ENCODE measurements around the gene PRKAR2B. TPM values are rescaled to one million over a fixed set of nuclear protein-coding genes. Genes with fewer than 3 reads are reported as not detected.

PRKAR2B gene
- polyA plus RNA-seq, 1 donor from 2014 or later, result 297 TPM

DNA sequence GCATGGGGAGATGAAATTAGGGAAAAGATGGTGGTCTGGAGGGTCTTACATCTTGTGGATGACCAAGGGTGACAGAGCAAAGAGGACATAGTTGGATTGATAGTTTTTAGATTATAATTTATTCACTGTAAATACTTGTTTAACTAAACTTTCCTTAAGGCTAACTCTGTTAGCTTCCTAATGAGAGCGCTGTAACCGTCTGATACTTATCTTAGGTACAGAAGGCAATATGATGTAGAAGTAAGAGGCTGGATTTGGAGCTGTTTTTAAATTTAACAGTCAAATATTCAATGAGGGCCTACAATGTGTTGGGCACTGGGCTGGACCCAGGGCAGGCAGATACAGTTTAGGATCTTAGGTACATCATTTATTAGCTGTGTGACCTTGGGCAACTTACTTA is 36.0 kb downstream of the PRKAR2B start:
- Histone ChIP-seq H3K9ac (ENCODE audit: low read length) (no peak overlapping the region), H2AFZ (ENCODE audit: low read depth, low read length) (no peak overlapping the region), H3K27me3 (ENCODE audit: insufficient read depth, low read depth, low read length) (no peaks in the 10 kb centered on the region), H3F3A (ENCODE audit: insufficient read depth, low read length, poor library complexity, severe bottlenecking) (no peaks in the 10 kb centered on the region), H3K79me2 (replicated peaks; ENCODE audit: insufficient read depth, low read length) (peaks cover 11% of the 10 kb centered on the region), H3K27ac (ENCODE audit: low read length) (no peak overlapping the region), H3K4me2 (ENCODE audit: low read length) (no peak overlapping the region), H3K4me3 (ENCODE audit: low read length) (no peak overlapping the region), H4K20me1 (ENCODE audit: insufficient read depth) (no peaks in the 10 kb centered on the region), H3K9me3 (ENCODE audit: low read length) (no peaks in the 10 kb centered on the region), H3K36me3 (ENCODE audit: insufficient read depth, low read length) (no peaks in the 10 kb centered on the region), H3K9me2 (ENCODE audit: insufficient read depth, low read length) (no peaks in the 10 kb centered on the region)
- TF ChIP-seq, protein P1, sequence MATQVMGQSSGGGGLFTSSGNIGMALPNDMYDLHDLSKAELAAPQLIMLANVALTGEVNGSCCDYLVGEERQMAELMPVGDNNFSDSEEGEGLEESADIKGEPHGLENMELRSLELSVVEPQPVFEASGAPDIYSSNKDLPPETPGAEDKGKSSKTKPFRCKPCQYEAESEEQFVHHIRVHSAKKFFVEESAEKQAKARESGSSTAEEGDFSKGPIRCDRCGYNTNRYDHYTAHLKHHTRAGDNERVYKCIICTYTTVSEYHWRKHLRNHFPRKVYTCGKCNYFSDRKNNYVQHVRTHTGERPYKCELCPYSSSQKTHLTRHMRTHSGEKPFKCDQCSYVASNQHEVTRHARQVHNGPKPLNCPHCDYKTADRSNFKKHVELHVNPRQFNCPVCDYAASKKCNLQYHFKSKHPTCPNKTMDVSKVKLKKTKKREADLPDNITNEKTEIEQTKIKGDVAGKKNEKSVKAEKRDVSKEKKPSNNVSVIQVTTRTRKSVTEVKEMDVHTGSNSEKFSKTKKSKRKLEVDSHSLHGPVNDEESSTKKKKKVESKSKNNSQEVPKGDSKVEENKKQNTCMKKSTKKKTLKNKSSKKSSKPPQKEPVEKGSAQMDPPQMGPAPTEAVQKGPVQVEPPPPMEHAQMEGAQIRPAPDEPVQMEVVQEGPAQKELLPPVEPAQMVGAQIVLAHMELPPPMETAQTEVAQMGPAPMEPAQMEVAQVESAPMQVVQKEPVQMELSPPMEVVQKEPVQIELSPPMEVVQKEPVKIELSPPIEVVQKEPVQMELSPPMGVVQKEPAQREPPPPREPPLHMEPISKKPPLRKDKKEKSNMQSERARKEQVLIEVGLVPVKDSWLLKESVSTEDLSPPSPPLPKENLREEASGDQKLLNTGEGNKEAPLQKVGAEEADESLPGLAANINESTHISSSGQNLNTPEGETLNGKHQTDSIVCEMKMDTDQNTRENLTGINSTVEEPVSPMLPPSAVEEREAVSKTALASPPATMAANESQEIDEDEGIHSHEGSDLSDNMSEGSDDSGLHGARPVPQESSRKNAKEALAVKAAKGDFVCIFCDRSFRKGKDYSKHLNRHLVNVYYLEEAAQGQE (IDR thresholded peaks at IDR 0.05; ENCODE audit: borderline replicate concordance), result no peak
- TF ChIP-seq CTCF (IDR thresholded peaks at IDR 0.05; ENCODE audit: poor library complexity, severe bottlenecking) (no peak), TAF1 (IDR thresholded peaks at IDR 0.05; ENCODE audit: low read depth) (no peak), POLR2AphosphoS5 (IDR thresholded peaks at IDR 0.05) (no peak), MXI1 (conservative IDR thresholded peaks at IDR 0.05; ENCODE audit: poor library complexity, severe bottlenecking) (no peak), EP300 (conservative IDR thresholded peaks at IDR 0.05; ENCODE audit: poor library complexity, severe bottlenecking) (no peak), RAD21 (conservative IDR thresholded peaks at IDR 0.05) (no peak), EZH2 (IDR thresholded peaks at IDR 0.05; ENCODE audit: borderline replicate concordance, insufficient read depth, low read length, poor library complexity, severe bottlenecking) (no peak), SMC3 (conservative IDR thresholded peaks at IDR 0.05; ENCODE audit: poor library complexity) (no peak)

DNA sequence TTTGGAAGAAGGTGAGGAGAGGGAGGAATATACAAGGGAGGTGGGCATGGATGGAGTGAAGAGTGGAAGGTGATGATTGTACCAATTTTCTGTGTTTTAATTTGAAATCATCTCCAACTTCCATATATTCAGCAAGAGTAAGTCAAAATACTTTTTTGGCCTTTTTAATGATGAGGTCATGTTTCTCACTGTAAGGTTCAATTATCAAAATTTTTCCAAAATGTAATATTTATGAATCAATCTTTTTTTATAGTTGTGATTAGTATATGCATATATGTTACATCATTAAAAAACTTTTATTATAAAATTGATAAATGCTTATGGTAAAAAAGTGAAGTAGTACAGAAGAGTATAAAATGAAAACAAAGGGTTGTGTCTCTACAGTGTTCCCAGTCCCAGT is 40.7 kb downstream of the PRKAR2B start:
- Histone ChIP-seq H3K4me2 (ENCODE audit: low read length) (no peak overlapping the region), H3F3A (ENCODE audit: insufficient read depth, low read length, poor library complexity, severe bottlenecking) (no peaks in the 10 kb centered on the region), H3K9me3 (ENCODE audit: low read length) (no peaks in the 10 kb centered on the region), H3K9ac (ENCODE audit: low read length) (no peak overlapping the region), H3K79me2 (replicated peaks; ENCODE audit: insufficient read depth, low read length) (peaks cover 8% of the 10 kb centered on the region), H3K9me2 (ENCODE audit: insufficient read depth, low read length) (no peaks in the 10 kb centered on the region), H4K20me1 (ENCODE audit: insufficient read depth) (no peaks in the 10 kb centered on the region), H3K36me3 (ENCODE audit: insufficient read depth, low read length) (no peaks in the 10 kb centered on the region), H3K27ac (ENCODE audit: low read length) (no peak overlapping the region), H2AFZ (ENCODE audit: low read depth, low read length) (no peak overlapping the region), H3K4me3 (ENCODE audit: low read length) (no peak overlapping the region), H3K27me3 (ENCODE audit: insufficient read depth, low read depth, low read length) (no peaks in the 10 kb centered on the region)
- no peak for TF ChIP-seq TAF1 (IDR thresholded peaks at IDR 0.05; ENCODE audit: low read depth)
- no peak for TF ChIP-seq POLR2AphosphoS5 (IDR thresholded peaks at IDR 0.05)
- TF ChIP-seq MXI1 (conservative IDR thresholded peaks at IDR 0.05; ENCODE audit: poor library complexity, severe bottlenecking), result no peak
- TF ChIP-seq, protein P1 (IDR thresholded peaks at IDR 0.05; ENCODE audit: borderline replicate concordance), result no peak
- no peak for TF ChIP-seq EP300 (conservative IDR thresholded peaks at IDR 0.05; ENCODE audit: poor library complexity, severe bottlenecking)
- TF ChIP-seq CTCF (IDR thresholded peaks at IDR 0.05; ENCODE audit: poor library complexity, severe bottlenecking), result no peak
- TF ChIP-seq RAD21 (conservative IDR thresholded peaks at IDR 0.05), result no peak
- TF ChIP-seq EZH2 (IDR thresholded peaks at IDR 0.05; ENCODE audit: borderline replicate concordance, insufficient read depth, low read length, poor library complexity, severe bottlenecking), result no peak
- no peak for TF ChIP-seq SMC3 (conservative IDR thresholded peaks at IDR 0.05; ENCODE audit: poor library complexity)
